Endothelial cell of umbilical vein (primary cell): ENCODE measurements around the gene ATP1B2. TPM values are rescaled to one million over a fixed set of nuclear protein-coding genes. Genes with fewer than 3 reads are reported as not detected.
"Not testable (repeated sequence)": the region's sequence is repeated elsewhere in the genome, so short reads cannot be mapped to it uniquely, and the experiment has no call there.

Source experiments
- BruUV-seq: library from RNA; stranded (reverse); fragments of 400-500 nt; replicated peaks from 2 replicates; lab custom pipeline; 2021; lab: Mats Ljungman, UMichigan
- CTCF ChIA-PET: fragments of 300-600, 350-600 bp; sonication (Branson Sonifier 250); formaldehyde crosslinking; loops from one replicate; lab custom pipeline; 2021; ENCODE audit warnings: antibody characterized with exemption, inconsistent platforms; lab: Charles Lee
- POLR2A ChIA-PET: fragments of 300-600, 350-600 bp; sonication (Branson Sonifier 250); formaldehyde crosslinking; loops from one replicate; lab custom pipeline; 2021; ENCODE audit warnings: antibody characterized with exemption, inconsistent platforms; lab: Charles Lee
- DNase-seq: peaks from one replicate; pipeline ENCODE4 v3.0.0-alpha.2; 2011; ENCODE audit warnings: low read depth, low spot score
- FAIRE-seq: peaks from 2 replicates; lab custom pipeline; 2011; peaks lifted over from hg19 to GRCh38; lab: Jason Lieb, UNC
- H2AFZ ChIP-seq: 2 replicates; pipeline ENCODE4 v1.6.0; 2012; ENCODE audit warnings: low read depth, low read length, control low read depth, inconsistent platforms
- H3K27ac ChIP-seq: 2 replicates; pipeline ENCODE4 v1.5.1; 2011; ENCODE audit warnings: low read depth, mild to moderate bottlenecking, control low read depth, low read length, moderate library complexity; ENCODE audit not compliant: insufficient read depth
- H3K27me3 ChIP-seq, 2 experiments: 2 replicates each; pipeline versions ENCODE4 v1.6.0 to v1.6.1; 2011; ENCODE audit warnings: low read length in 2 of 2, mixed read lengths in 1 of 2; ENCODE audit not compliant: control insufficient read depth in 2 of 2, insufficient read depth in 2 of 2
- H3K36me3 ChIP-seq, 2 experiments: 2 replicates in 1 of 2; 3 replicates in 1 of 2; pipeline ENCODE4 v1.5.1; 2011; ENCODE audit warnings: low read length in 2 of 2, mild to moderate bottlenecking in 1 of 2, moderate library complexity in 1 of 2; ENCODE audit not compliant: control insufficient read depth in 2 of 2, insufficient read depth in 2 of 2; ENCODE audit errors: extremely low read depth in 1 of 2
- H3K4me1 ChIP-seq: 3 replicates; pipeline ENCODE4 v1.5.1; 2011; ENCODE audit warnings: mild to moderate bottlenecking, low read length; ENCODE audit not compliant: control insufficient read depth, insufficient read depth; ENCODE audit errors: extremely low read depth
- H3K4me2 ChIP-seq: 2 replicates; pipeline ENCODE4 v1.6.1; 2011; ENCODE audit warnings: low read length, control low read depth, mixed read lengths; ENCODE audit not compliant: insufficient read depth
- H3K4me3 ChIP-seq, 3 experiments: fragments of 200-600 bp in 1 of 3; sonication (generic), shearing (Covaris generic) in 1 of 3; replicated peaks in 1 of 3; 2 replicates each; pipeline ENCODE4 v1.5.1; 2011 to 2016; ENCODE audit warnings: control low read depth in 3 of 3, low read length in 3 of 3, mild to moderate bottlenecking in 2 of 3, inconsistent platforms in 1 of 3, low read depth in 1 of 3, moderate library complexity in 1 of 3; ENCODE audit not compliant: insufficient read depth in 1 of 3
- H3K79me2 ChIP-seq: 2 replicates; pipeline ENCODE4 v1.6.0; 2012; ENCODE audit warnings: low read length, inconsistent platforms; ENCODE audit not compliant: control insufficient read depth, insufficient read depth
- H3K9ac ChIP-seq: replicated peaks from 2 replicates; pipeline ENCODE3; 2011; ENCODE audit warnings: low read length, control low read depth; ENCODE audit not compliant: insufficient read depth; ENCODE audit errors: extremely low read depth
- H3K9me1 ChIP-seq: replicated peaks from 3 replicates; pipeline ENCODE4 v1.6.0; 2011; ENCODE audit warnings: mild to moderate bottlenecking, low read length; ENCODE audit not compliant: control insufficient read depth, insufficient read depth; ENCODE audit errors: extremely low read depth
- H3K9me3 ChIP-seq: replicated peaks from 2 replicates; pipeline ENCODE4 v1.5.1; 2012; ENCODE audit warnings: low read length, inconsistent platforms; ENCODE audit not compliant: control insufficient read depth, insufficient read depth
- H4K20me1 ChIP-seq: replicated peaks from 2 replicates; pipeline ENCODE3; 2011; ENCODE audit warnings: mild to moderate bottlenecking, low read length; ENCODE audit not compliant: control insufficient read depth, insufficient read depth; ENCODE audit errors: extremely low read depth
- CTCF ChIP-seq, 2 donors: IDR thresholded peaks; 1 replicate in 1 of 2; 2 replicates in 1 of 2; pipeline ENCODE4 v1.5.1; 2011; ENCODE audit warnings: low read length in 2 of 2, mild to moderate bottlenecking in 2 of 2, moderate library complexity in 2 of 2, control low read depth in 1 of 2, inconsistent platforms in 1 of 2, low read depth in 1 of 2; ENCODE audit not compliant: insufficient read depth in 1 of 2; ENCODE audit errors: extremely low read depth in 1 of 2
- EZH2 ChIP-seq: IDR thresholded peaks from 2 replicates; pipeline ENCODE4 v1.6.1; 2012; ENCODE audit warnings: borderline replicate concordance, low read depth, mild to moderate bottlenecking, moderate library complexity, low read length, inconsistent platforms; ENCODE audit not compliant: severe bottlenecking
- FOS ChIP-seq: IDR thresholded peaks from 2 replicates; pipeline ENCODE4 v1.6.1; 2011; ENCODE audit warnings: mild to moderate bottlenecking, low read length, moderate library complexity, borderline replicate concordance; ENCODE audit not compliant: insufficient read depth
- GATA2 ChIP-seq: IDR thresholded peaks from 2 replicates; pipeline ENCODE4 v1.7.0; 2011; ENCODE audit warnings: low read depth, mild to moderate bottlenecking, moderate library complexity, mixed read lengths, low read length; ENCODE audit not compliant: insufficient read length, insufficient read depth
- JUN ChIP-seq: IDR thresholded peaks from 2 replicates; pipeline ENCODE4 v1.6.1; 2011; ENCODE audit warnings: borderline replicate concordance, low read depth; ENCODE audit not compliant: insufficient read length, insufficient read depth
- MAX ChIP-seq: IDR thresholded peaks from 2 replicates; pipeline ENCODE4 v1.6.1; 2011; ENCODE audit not compliant: insufficient read depth, insufficient read length
- MYC ChIP-seq: IDR thresholded peaks from one replicate; pipeline ENCODE4 v1.6.1; 2011; ENCODE audit warnings: mild to moderate bottlenecking, low read depth, low read length
- POLR2A ChIP-seq: IDR thresholded peaks from 2 replicates; pipeline ENCODE4 v1.6.1; 2012; ENCODE audit warnings: low read depth, mild to moderate bottlenecking, control low read depth, low read length
- POLR2AphosphoS5 ChIP-seq: IDR thresholded peaks from 2 replicates; pipeline ENCODE4 v1.6.1; 2012; ENCODE audit warnings: low read depth, mild to moderate bottlenecking, control low read depth, low read length, moderate library complexity; ENCODE audit not compliant: insufficient read depth
- dilution Hi-C: fragments of 300-500 bp; cut with MboI; formaldehyde crosslinking; loops from one replicate; pipeline ENCODE4 v1.15.0; 2019; ENCODE audit warnings: low sequenced_read_pairs; ENCODE audit not compliant: extremely low pct_ligation_motif_present
- intact Hi-C: fragments of 100-400 bp; cut with micrococcal nuclease; formaldehyde crosslinking; loops from one replicate; pipeline ENCODE4 v1.10.0; 2022
- polyA plus RNA-seq, 4 experiments: library from polyadenylated mRNA; depleted of rRNA in 3 of 4; stranded (reverse) in 3 of 4; unstranded in 1 of 4; fragments of >200 nt; gene quantifications; 2 replicates each; pipeline versions ENCODE4 v1.2.1 to v1.2.3, GENCODE V29; 2011 to 2012; ENCODE audit warnings: missing spikeins in 1 of 4
- total RNA-seq: library from RNA; stranded (reverse); gene quantifications from 2 replicates; pipeline ENCODE4 v1.2.3, GENCODE V29; 2021

ATP1B2 gene
- total and polyA plus RNA-seq, 2 donors (not counting 3 experiments of a cell fraction or from before 2014, with no cell fraction given) = 0.06 TPM; not detected in 1

GRCh38 chr17:7640783-7641182 is 9.9 kb upstream of the ATP1B2 start:
- dilution Hi-C loops = no loop called here
- POLR2A ChIA-PET = no interaction called here

GRCh38 chr17:7641635-7642034 is 9.1 kb upstream of the ATP1B2 start:
- POLR2A ChIA-PET, H4K20me1 ChIP-seq, H3K27ac ChIP-seq, H3K27me3 ChIP-seq, H2AFZ ChIP-seq, dilution Hi-C loops, H3K4me2 ChIP-seq, BruUV-seq, H3K9ac ChIP-seq, H3K4me1 ChIP-seq, H3K79me2 ChIP-seq, intact Hi-C loops, FAIRE-seq, DNase-seq, H3K4me3 ChIP-seq, H3K9me3 ChIP-seq, H3K36me3 ChIP-seq, H3K9me1 ChIP-seq: not testable (repeated sequence)
- CTCF ChIA-PET = interaction anchor here (0.9 to 1.8 kb wide), 4 partner anchors 8 to 46 kb away, joined by 3 to 6 read pairs (median 3); partner anchors contain the start of genes ATP1B2, TP53 and WRAP53

More at GRCh38 chr17:7640783-7641182, 9.9 kb upstream of the ATP1B2 start:
- H3K9ac ChIP-seq = no peak overlapping the region
- CTCF ChIA-PET = no interaction called here
- DNase-seq (no peak), FAIRE-seq (no peak)
- H3K27me3 ChIP-seq = no peaks in the 10 kb centered on the region
- no peaks in the 10 kb centered on the region for H3K36me3 ChIP-seq
- no peak overlapping the region for H2AFZ ChIP-seq
- no peaks in the 10 kb centered on the region for H3K9me3 ChIP-seq
- no peak for TF ChIP-seq GATA2
- no peak for TF ChIP-seq POLR2AphosphoS5
- no peak for TF ChIP-seq POLR2A
- no peak for TF ChIP-seq CTCF (IDR thresholded peaks at IDR 0.05; ENCODE audit: extremely low read depth in 1 of 2, insufficient read depth in 1 of 2, low read depth in 1 of 2, low read length in 2 of 2)
- no peak for TF ChIP-seq MAX
- TF ChIP-seq JUN = no peak
- TF ChIP-seq FOS = no peak
- TF ChIP-seq MYC = no peak
- no peak for TF ChIP-seq EZH2
- H3K4me2 ChIP-seq = no peak overlapping the region
- H4K20me1 ChIP-seq = no peaks in the 10 kb centered on the region
- H3K27ac ChIP-seq = no peak overlapping the region
- BruUV-seq = no TSS peak
- no peaks in the 10 kb centered on the region for H3K4me1 ChIP-seq
- intact Hi-C loops = no loop called here
- H3K79me2 ChIP-seq = no peaks in the 10 kb centered on the region
- no peak overlapping the region for H3K4me3 ChIP-seq
- H3K9me1 ChIP-seq = no peaks in the 10 kb centered on the region
